GM19324 (cell line): Measurements from ENCODE around the gene AKAP9.
"Not testable (repeated sequence)": the region's sequence is repeated elsewhere in the genome, so short reads cannot be mapped to it uniquely, and the experiment has no call there.

Source experiments
- ATAC-seq: cut with Tn5 transposase; IDR thresholded peaks from one replicate; pipeline ENCODE4 v1.9.1; 2021; ENCODE audit warnings: mild to moderate bottlenecking, moderate library complexity; ENCODE audit not compliant: unreplicated experiment, low FRiP score

AKAP9 gene

GRCh38 chr7:91999631-92000565, 59.2 kb downstream of the AKAP9 start:
- no peak for ATAC-seq

DNA sequence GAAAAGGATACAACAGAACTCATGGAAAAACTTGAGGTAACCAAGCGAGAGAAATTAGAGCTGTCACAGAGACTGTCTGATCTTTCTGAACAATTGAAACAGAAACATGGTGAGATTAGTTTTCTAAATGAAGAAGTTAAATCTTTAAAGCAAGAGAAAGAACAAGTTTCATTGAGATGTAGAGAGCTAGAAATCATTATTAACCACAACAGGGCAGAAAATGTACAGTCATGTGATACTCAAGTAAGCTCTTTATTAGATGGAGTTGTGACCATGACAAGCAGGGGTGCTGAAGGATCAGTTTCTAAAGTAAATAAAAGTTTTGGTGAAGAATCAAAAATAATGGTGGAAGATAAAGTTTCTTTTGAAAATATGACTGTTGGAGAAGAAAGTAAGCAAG, 62.1 kb downstream of the AKAP9 start:
- peak; percentile 57 for ATAC-seq

DNA sequence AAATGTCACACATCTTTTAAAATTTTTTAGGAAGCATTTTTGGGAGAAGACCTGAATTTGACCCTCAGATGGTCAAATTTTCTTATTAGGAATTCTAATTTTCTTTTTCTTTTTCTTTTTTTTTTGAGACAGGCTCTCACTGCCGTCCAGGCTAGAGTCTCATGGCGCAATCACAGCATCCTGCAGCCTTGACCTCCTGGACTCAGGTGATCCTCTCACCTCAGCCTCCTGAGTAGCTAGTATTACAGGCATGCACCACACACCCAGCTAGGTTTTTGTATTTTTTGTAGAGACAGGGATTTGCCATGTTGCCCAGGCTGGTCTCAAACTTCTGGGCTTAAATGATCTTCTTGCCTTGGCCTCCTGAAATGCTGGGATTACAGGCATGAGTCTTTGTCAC, 65.4 kb downstream of the AKAP9 start:
- no peak for ATAC-seq

GRCh38 chr7:92010215-92010614, 69.6 kb downstream of the AKAP9 start:
- no peak for ATAC-seq

DNA sequence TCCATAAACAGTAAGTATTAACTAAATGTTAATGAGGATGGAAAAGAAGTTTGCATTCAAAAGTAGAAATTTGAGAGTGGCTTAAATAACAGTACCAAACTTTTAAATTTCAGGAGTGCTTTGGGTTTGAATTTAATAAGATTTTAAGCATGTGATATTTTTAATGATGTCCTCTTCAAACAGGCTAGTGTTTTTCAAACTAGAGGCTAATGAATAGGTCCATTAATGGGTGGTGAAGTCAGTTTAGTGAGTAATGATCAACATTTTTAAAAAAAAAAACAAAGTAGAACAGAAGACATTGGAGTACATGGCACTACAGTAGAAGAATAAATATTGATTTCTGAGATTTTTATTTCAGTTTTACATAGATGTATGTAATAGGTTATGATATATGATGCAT, 72.9 kb downstream of the AKAP9 start:
- no peak for ATAC-seq

DNA sequence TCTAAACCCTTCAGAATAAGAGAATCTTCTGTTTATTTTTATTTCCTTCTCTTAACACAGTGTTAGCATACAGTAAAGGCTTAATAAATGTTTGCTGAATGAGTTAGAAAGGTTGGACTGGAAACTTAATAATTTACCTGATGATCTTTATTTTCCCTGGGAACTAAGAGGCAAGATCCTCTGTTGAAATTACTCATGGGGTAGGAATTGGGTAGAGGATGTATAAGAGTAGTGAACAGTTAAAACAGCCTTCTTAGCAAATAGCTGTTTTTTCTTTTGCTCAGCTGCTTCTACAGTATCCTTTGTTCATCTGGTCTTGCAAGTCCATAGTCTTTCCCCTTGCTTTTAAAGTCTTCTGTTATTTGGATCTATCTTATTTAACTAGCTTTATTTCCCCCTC, 80.0 kb downstream of the AKAP9 start:
- ATAC-seq, result no peak

DNA sequence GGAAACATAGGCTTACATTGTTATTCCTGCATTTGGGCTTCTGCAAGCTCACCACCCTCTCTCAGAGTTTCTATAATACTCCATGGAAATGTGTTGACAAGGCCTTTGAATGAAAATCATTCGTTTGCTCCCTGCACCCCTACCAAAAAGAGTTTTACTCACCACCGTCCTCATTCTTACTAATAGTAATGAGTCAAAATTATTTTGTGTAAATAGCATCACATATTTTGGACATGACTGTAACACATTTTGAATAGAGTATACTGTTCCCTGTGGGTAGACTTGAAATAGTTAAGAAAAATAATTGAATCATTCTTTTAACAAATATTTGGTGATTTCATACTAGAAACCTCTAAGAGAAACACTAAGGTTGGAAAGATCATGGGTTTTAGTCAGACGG, 84.6 kb downstream of the AKAP9 start:
- ATAC-seq, result no peak

- ATAC-seq, result not testable (repeated sequence)
Measured at GRCh38 chr7:92026635-92027034, 86.0 kb downstream of the AKAP9 start.

GRCh38 chr7:92027128-92027527, 86.5 kb downstream of the AKAP9 start:
- ATAC-seq, result not testable (repeated sequence)

- no peak for ATAC-seq
Measured at GRCh38 chr7:92028226-92028625, 87.6 kb downstream of the AKAP9 start.

DNA sequence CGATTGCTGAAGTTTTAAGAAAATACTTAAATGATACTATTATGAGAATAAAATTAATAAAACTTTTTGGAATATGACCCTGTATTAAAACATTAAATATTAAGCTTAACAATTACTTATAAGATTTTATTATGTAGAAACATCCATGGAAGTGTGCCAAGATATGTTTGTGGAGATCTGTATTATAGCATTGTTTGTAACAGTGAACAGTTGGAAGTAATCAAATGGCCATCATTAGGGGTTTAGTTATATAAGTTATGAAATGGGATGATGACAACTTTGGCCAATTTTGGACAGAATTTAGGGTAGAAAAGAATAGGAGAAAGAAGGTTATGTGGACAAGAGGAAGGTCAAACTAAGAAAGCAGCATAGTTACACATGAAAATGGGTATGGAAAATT, 88.0 kb downstream of the AKAP9 start:
- no peak for ATAC-seq

DNA sequence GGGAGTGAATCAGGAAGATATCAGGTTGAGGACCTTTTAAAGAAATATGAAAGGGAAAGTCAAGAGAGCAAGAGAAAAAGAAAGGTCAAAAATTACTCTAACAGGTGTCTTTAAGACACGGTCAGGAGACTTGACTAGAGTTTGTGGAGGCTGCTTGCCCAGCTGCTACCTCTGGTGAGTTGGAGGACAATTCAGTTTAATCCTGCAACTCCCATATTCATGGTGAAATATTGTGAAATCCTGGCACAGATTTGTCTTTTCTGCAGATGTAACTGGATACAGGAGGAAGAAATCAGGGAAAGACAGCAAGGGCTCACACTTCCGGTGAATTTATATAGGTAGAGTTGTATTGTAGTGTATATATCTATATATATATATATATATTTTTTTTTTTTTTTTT, 93.5 kb downstream of the AKAP9 start:
- no peak for ATAC-seq

GRCh38 chr7:92035576-92035975, 94.9 kb downstream of the AKAP9 start:
- no peak for ATAC-seq

DNA sequence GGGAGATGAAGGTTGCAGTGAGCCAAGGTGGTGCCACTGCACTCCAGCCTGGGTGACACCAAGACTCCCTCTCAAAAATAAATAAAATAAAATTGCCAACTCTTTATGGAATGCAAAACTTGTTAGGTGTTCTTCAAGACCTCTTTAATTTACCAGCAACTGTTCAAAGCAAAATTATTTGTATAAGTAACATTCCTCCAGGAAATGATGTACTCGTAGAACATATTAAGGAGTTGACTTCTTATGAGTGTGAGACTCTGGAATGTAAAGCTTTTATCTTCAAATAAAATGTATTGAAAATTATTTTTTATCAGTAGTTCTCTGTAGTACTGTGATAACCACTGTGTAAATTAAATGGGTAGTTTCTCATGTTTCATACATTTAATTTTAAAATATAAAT, 99.2 kb downstream of the AKAP9 start:
- no peak for ATAC-seq

- no peak for ATAC-seq
Measured at GRCh38 chr7:92042056-92042737, 101.5 kb downstream of the AKAP9 start.

DNA sequence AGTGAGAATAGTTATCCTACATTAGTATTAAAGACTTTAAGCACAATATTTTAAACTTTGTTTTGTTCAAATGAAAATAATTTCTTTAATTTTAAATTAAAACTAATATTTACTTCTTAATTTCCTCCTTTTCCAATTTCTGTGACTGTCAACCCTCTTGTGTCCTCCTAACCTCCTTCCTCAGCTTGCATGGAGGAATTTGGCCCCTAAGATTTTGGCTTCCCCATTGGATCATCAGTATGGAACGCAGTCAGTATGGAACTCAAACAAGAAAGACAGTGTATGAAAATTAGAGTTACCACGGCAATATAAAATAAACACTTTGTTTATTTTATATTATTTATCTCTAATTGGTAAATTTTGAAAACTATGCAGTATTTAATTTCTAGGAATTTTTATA, 102.4 kb downstream of the AKAP9 start:
- ATAC-seq, result no peak

GRCh38 chr7:92043637-92044036, 103.0 kb downstream of the AKAP9 start:
- ATAC-seq, result no peak

DNA sequence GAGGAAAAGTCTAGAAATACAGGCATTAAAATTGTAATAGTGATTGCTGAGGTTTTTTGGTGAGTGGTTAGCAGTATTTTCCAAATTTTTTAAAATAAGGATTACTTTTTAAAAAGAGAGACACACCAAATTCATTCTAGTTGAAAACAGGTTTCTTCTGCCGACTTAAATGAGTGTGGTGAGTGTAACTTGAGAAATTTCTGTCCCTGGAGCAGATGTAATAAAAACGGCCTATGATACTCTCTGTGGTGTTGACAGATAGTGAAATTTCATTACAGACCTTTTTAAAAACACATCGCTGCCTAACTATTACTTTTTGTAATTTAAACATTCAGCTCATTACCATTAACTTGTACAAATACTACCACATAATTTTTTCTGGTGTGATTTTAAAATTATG, 103.5 kb downstream of the AKAP9 start:
- no peak for ATAC-seq

DNA sequence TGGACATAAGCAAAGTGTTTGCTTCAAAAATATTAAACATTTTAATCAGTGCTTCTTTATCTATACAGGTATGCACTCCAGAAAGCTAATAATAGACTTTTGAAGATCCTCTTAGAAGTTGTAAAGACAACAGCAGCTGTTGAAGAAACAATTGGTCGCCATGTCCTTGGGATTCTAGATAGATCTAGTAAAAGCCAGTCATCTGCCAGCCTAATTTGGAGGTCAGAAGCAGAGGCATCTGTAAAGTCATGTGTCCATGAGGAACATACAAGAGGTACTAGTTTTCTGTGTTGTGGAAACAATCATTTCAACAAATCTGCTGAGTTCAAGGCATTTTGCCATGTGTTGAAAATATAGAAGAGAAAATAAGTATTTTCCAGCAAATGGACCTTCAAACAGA, 104.3 kb downstream of the AKAP9 start:
- no peak for ATAC-seq

- ATAC-seq, result no peak
Measured at GRCh38 chr7:92051655-92052054, 111.0 kb downstream of the AKAP9 start.

DNA sequence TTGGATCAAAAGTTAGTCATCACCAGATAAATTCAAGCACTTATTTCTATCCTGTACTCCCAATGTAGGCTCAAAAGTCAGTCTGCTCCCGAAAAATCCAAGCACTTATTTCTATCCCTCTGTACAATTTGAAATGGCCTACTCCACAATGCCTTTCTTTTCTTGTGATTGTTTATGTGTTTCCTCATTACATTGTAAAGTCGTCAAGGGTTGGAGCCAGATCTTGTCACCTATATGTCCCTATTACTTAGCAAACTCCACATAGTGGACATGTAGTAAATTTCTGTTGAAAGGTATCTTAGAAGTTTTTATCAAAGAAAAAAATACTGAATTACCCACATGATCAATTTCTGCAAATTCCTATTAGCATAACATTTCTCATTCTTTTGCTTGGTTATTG, 111.5 kb downstream of the AKAP9 start:
- ATAC-seq, result no peak

DNA sequence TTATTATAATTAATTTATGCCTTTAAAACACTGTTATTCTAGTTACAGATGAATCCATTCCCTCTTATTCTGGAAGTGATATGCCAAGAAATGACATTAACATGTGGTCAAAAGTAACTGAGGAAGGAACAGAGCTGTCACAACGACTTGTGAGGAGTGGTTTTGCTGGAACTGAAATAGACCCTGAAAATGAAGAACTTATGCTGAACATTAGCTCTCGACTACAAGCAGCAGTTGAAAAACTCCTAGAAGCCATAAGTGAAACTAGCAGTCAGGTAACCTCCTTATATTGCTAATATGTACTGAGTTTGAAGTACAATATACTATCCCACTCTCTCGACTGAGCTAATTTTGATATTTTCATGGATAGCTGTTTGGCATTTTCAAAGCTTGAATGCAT, 112.0 kb downstream of the AKAP9 start:
- peak; percentile 43 for ATAC-seq
